Endothelial cell of umbilical vein (primary cell): ENCODE results near the gene CELSR1. TPM values are rescaled to one million over a fixed set of nuclear protein-coding genes. Genes with fewer than 3 reads are reported as not detected.

Experiments used
- BruUV-seq: library from RNA; stranded (reverse); fragments of 400-500 nt; replicated peaks from 2 replicates; lab custom pipeline; 2021; lab: Mats Ljungman, UMichigan
- CTCF ChIA-PET: fragments of 300-600, 350-600 bp; sonication (Branson Sonifier 250); formaldehyde crosslinking; loops from one replicate; lab custom pipeline; 2021; ENCODE audit warnings: antibody characterized with exemption, inconsistent platforms; lab: Charles Lee
- POLR2A ChIA-PET: fragments of 300-600, 350-600 bp; sonication (Branson Sonifier 250); formaldehyde crosslinking; loops from one replicate; lab custom pipeline; 2021; ENCODE audit warnings: antibody characterized with exemption, inconsistent platforms; lab: Charles Lee
- DNase-seq: peaks from one replicate; pipeline ENCODE4 v3.0.0-alpha.2; 2011; ENCODE audit warnings: low read depth, low spot score
- FAIRE-seq: peaks from 2 replicates; lab custom pipeline; 2011; peaks lifted over from hg19 to GRCh38; lab: Jason Lieb, UNC
- H2AFZ ChIP-seq: 2 replicates; pipeline ENCODE4 v1.6.0; 2012; ENCODE audit warnings: low read depth, low read length, control low read depth, inconsistent platforms
- H3K27ac ChIP-seq: 2 replicates; pipeline ENCODE4 v1.5.1; 2011; ENCODE audit warnings: low read depth, mild to moderate bottlenecking, control low read depth, low read length, moderate library complexity; ENCODE audit not compliant: insufficient read depth
- H3K27me3 ChIP-seq, 2 experiments: 2 replicates each; pipeline versions ENCODE4 v1.6.0 to v1.6.1; 2011; ENCODE audit warnings: low read length in 2 of 2, mixed read lengths in 1 of 2; ENCODE audit not compliant: control insufficient read depth in 2 of 2, insufficient read depth in 2 of 2
- H3K36me3 ChIP-seq, 2 experiments: 2 replicates in 1 of 2; 3 replicates in 1 of 2; pipeline ENCODE4 v1.5.1; 2011; ENCODE audit warnings: low read length in 2 of 2, mild to moderate bottlenecking in 1 of 2, moderate library complexity in 1 of 2; ENCODE audit not compliant: control insufficient read depth in 2 of 2, insufficient read depth in 2 of 2; ENCODE audit errors: extremely low read depth in 1 of 2
- H3K4me1 ChIP-seq: 3 replicates; pipeline ENCODE4 v1.5.1; 2011; ENCODE audit warnings: mild to moderate bottlenecking, low read length; ENCODE audit not compliant: control insufficient read depth, insufficient read depth; ENCODE audit errors: extremely low read depth
- H3K4me2 ChIP-seq: 2 replicates; pipeline ENCODE4 v1.6.1; 2011; ENCODE audit warnings: low read length, control low read depth, mixed read lengths; ENCODE audit not compliant: insufficient read depth
- H3K4me3 ChIP-seq, 3 experiments: fragments of 200-600 bp in 1 of 3; sonication (generic), shearing (Covaris generic) in 1 of 3; replicated peaks in 1 of 3; 2 replicates each; pipeline ENCODE4 v1.5.1; 2011 to 2016; ENCODE audit warnings: control low read depth in 3 of 3, low read length in 3 of 3, mild to moderate bottlenecking in 2 of 3, inconsistent platforms in 1 of 3, low read depth in 1 of 3, moderate library complexity in 1 of 3; ENCODE audit not compliant: insufficient read depth in 1 of 3
- H3K79me2 ChIP-seq: 2 replicates; pipeline ENCODE4 v1.6.0; 2012; ENCODE audit warnings: low read length, inconsistent platforms; ENCODE audit not compliant: control insufficient read depth, insufficient read depth
- H3K9ac ChIP-seq: replicated peaks from 2 replicates; pipeline ENCODE3; 2011; ENCODE audit warnings: low read length, control low read depth; ENCODE audit not compliant: insufficient read depth; ENCODE audit errors: extremely low read depth
- H3K9me1 ChIP-seq: replicated peaks from 3 replicates; pipeline ENCODE4 v1.6.0; 2011; ENCODE audit warnings: mild to moderate bottlenecking, low read length; ENCODE audit not compliant: control insufficient read depth, insufficient read depth; ENCODE audit errors: extremely low read depth
- H3K9me3 ChIP-seq: replicated peaks from 2 replicates; pipeline ENCODE4 v1.5.1; 2012; ENCODE audit warnings: low read length, inconsistent platforms; ENCODE audit not compliant: control insufficient read depth, insufficient read depth
- H4K20me1 ChIP-seq: replicated peaks from 2 replicates; pipeline ENCODE3; 2011; ENCODE audit warnings: mild to moderate bottlenecking, low read length; ENCODE audit not compliant: control insufficient read depth, insufficient read depth; ENCODE audit errors: extremely low read depth
- EZH2 ChIP-seq: IDR thresholded peaks from 2 replicates; pipeline ENCODE4 v1.6.1; 2012; ENCODE audit warnings: borderline replicate concordance, low read depth, mild to moderate bottlenecking, moderate library complexity, low read length, inconsistent platforms; ENCODE audit not compliant: severe bottlenecking
- FOS ChIP-seq: IDR thresholded peaks from 2 replicates; pipeline ENCODE4 v1.6.1; 2011; ENCODE audit warnings: mild to moderate bottlenecking, low read length, moderate library complexity, borderline replicate concordance; ENCODE audit not compliant: insufficient read depth
- GATA2 ChIP-seq: IDR thresholded peaks from 2 replicates; pipeline ENCODE4 v1.7.0; 2011; ENCODE audit warnings: low read depth, mild to moderate bottlenecking, moderate library complexity, mixed read lengths, low read length; ENCODE audit not compliant: insufficient read length, insufficient read depth
- JUN ChIP-seq: IDR thresholded peaks from 2 replicates; pipeline ENCODE4 v1.6.1; 2011; ENCODE audit warnings: borderline replicate concordance, low read depth; ENCODE audit not compliant: insufficient read length, insufficient read depth
- MAX ChIP-seq: IDR thresholded peaks from 2 replicates; pipeline ENCODE4 v1.6.1; 2011; ENCODE audit not compliant: insufficient read depth, insufficient read length
- MYC ChIP-seq: IDR thresholded peaks from one replicate; pipeline ENCODE4 v1.6.1; 2011; ENCODE audit warnings: mild to moderate bottlenecking, low read depth, low read length
- POLR2A ChIP-seq: IDR thresholded peaks from 2 replicates; pipeline ENCODE4 v1.6.1; 2012; ENCODE audit warnings: low read depth, mild to moderate bottlenecking, control low read depth, low read length
- POLR2AphosphoS5 ChIP-seq: IDR thresholded peaks from 2 replicates; pipeline ENCODE4 v1.6.1; 2012; ENCODE audit warnings: low read depth, mild to moderate bottlenecking, control low read depth, low read length, moderate library complexity; ENCODE audit not compliant: insufficient read depth
- dilution Hi-C: fragments of 300-500 bp; cut with MboI; formaldehyde crosslinking; loops from one replicate; pipeline ENCODE4 v1.15.0; 2019; ENCODE audit warnings: low sequenced_read_pairs; ENCODE audit not compliant: extremely low pct_ligation_motif_present
- intact Hi-C: fragments of 100-400 bp; cut with micrococcal nuclease; formaldehyde crosslinking; loops from one replicate; pipeline ENCODE4 v1.10.0; 2022
- polyA plus RNA-seq, 4 experiments: library from polyadenylated mRNA; depleted of rRNA in 3 of 4; stranded (reverse) in 3 of 4; unstranded in 1 of 4; fragments of >200 nt; gene quantifications; 2 replicates each; pipeline versions ENCODE4 v1.2.1 to v1.2.3, GENCODE V29; 2011 to 2012; ENCODE audit warnings: missing spikeins in 1 of 4
- total RNA-seq: library from RNA; stranded (reverse); gene quantifications from 2 replicates; pipeline ENCODE4 v1.2.3, GENCODE V29; 2021
- TF ChIP-seq, protein P1 (sequence below), 2 donors: IDR thresholded peaks; 1 replicate in 1 of 2; 2 replicates in 1 of 2; pipeline ENCODE4 v1.5.1; 2011; ENCODE audit warnings: low read length in 2 of 2, mild to moderate bottlenecking in 2 of 2, moderate library complexity in 2 of 2, control low read depth in 1 of 2, inconsistent platforms in 1 of 2, low read depth in 1 of 2; ENCODE audit not compliant: insufficient read depth in 1 of 2; ENCODE audit errors: extremely low read depth in 1 of 2

CELSR1 gene
- total and polyA plus RNA-seq, 2 donors (not counting 3 experiments of a cell fraction or from before 2014, with no cell fraction given): 3.7 to 5.4 TPM

GRCh38 chr22:46390105-46390651 is 147.2 kb downstream of the CELSR1 start:
- no peaks in the 10 kb centered on the region for H4K20me1 ChIP-seq
- POLR2A ChIA-PET: no interaction called here
- H3K4me2 ChIP-seq: no peak overlapping the region
- H3K27ac ChIP-seq: no peak overlapping the region
- no peak overlapping the region for H3K9ac ChIP-seq
- intact Hi-C loops: no loop called here
- no peaks in the 10 kb centered on the region for H3K4me1 ChIP-seq
- no peak overlapping the region for H2AFZ ChIP-seq
- no peaks in the 10 kb centered on the region for H3K9me1 ChIP-seq
- H3K79me2 ChIP-seq: no peaks in the 10 kb centered on the region
- H3K36me3 ChIP-seq: no peaks in the 10 kb centered on the region
- no peaks in the 10 kb centered on the region for H3K27me3 ChIP-seq
- no peak for DNase-seq
- no peak for FAIRE-seq
- TF ChIP-seq EZH2 (no peak), GATA2 (no peak), POLR2AphosphoS5 (no peak), MYC (no peak), JUN (no peak), FOS (no peak)
- no peaks in the 10 kb centered on the region for H3K9me3 ChIP-seq
- no peak overlapping the region for H3K4me3 ChIP-seq
- dilution Hi-C loops: no loop called here
- BruUV-seq: no TSS peak
- CTCF ChIA-PET: interaction anchor here (1.7 kb wide), 1 partner anchor 22 kb away, joined by 7 read pairs; no protein-coding TSS in a partner anchor

- H3K36me3 ChIP-seq: no peaks in the 10 kb centered on the region
- H3K79me2 ChIP-seq: no peaks in the 10 kb centered on the region
- no peaks in the 10 kb centered on the region for H3K9me3 ChIP-seq
- no peaks in the 10 kb centered on the region for H3K27me3 ChIP-seq
- POLR2A ChIA-PET: no interaction called here
- H2AFZ ChIP-seq: no peak overlapping the region
- H3K4me2 ChIP-seq: no peak overlapping the region
- dilution Hi-C loops: no loop called here
- CTCF ChIA-PET: no interaction called here
- TF ChIP-seq MYC (no peak), POLR2A (no peak), GATA2 (no peak), FOS (no peak), JUN (no peak), EZH2 (no peak), POLR2AphosphoS5 (no peak), MAX (no peak)
- TF ChIP-seq, protein P1, sequence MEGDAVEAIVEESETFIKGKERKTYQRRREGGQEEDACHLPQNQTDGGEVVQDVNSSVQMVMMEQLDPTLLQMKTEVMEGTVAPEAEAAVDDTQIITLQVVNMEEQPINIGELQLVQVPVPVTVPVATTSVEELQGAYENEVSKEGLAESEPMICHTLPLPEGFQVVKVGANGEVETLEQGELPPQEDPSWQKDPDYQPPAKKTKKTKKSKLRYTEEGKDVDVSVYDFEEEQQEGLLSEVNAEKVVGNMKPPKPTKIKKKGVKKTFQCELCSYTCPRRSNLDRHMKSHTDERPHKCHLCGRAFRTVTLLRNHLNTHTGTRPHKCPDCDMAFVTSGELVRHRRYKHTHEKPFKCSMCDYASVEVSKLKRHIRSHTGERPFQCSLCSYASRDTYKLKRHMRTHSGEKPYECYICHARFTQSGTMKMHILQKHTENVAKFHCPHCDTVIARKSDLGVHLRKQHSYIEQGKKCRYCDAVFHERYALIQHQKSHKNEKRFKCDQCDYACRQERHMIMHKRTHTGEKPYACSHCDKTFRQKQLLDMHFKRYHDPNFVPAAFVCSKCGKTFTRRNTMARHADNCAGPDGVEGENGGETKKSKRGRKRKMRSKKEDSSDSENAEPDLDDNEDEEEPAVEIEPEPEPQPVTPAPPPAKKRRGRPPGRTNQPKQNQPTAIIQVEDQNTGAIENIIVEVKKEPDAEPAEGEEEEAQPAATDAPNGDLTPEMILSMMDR (IDR thresholded peaks at IDR 0.05; ENCODE audit: extremely low read depth in 1 of 2, insufficient read depth in 1 of 2, low read depth in 1 of 2, low read length in 2 of 2): no peak
- no peaks in the 10 kb centered on the region for H3K4me1 ChIP-seq
- no peak overlapping the region for H3K27ac ChIP-seq
- no peak for DNase-seq
- no peak for FAIRE-seq
- intact Hi-C loops: no loop called here
- H3K4me3 ChIP-seq: no peak overlapping the region
- H3K9me1 ChIP-seq: no peaks in the 10 kb centered on the region
- H4K20me1 ChIP-seq: no peaks in the 10 kb centered on the region
- no TSS peak for BruUV-seq
- H3K9ac ChIP-seq: no peak overlapping the region
These were observed 148.3 kb downstream of the CELSR1 start for GRCh38 chr22:46389081-46389480.
